Smooth muscle cell (in vitro differentiated cells): ENCODE results near the gene MRPS10. TPM values are rescaled to one million over a fixed set of nuclear protein-coding genes. Genes with fewer than 3 reads are reported as not detected.

Experiments
- DNase-seq: peaks from one replicate; lab custom pipeline; 2025; ENCODE audit not compliant: unreplicated experiment; lab: John Stamatoyannopoulos, UW
- H2AFZ ChIP-seq: fragments of 200-600 bp; sonication (generic); 2 replicates; pipeline ENCODE4 v1.6.0; 2016; ENCODE audit warnings: antibody characterized with exemption, low read depth, mild to moderate bottlenecking
- H3F3A ChIP-seq: fragments of 200-600 bp; sonication (generic); 2 replicates; pipeline ENCODE4 v1.6.0; 2017; ENCODE audit warnings: antibody characterized with exemption, low read depth
- H3K27ac ChIP-seq: fragments of 200-600 bp; sonication (generic); 2 replicates; pipeline ENCODE4 v1.5.1; 2016; ENCODE audit warnings: low read depth, mild to moderate bottlenecking
- H3K27me3 ChIP-seq: fragments of 200-600 bp; sonication (generic); 2 replicates; pipeline ENCODE4 v1.6.1; 2016; ENCODE audit warnings: low read depth, mild to moderate bottlenecking
- H3K36me3 ChIP-seq: fragments of 200-600 bp; sonication (generic); 2 replicates; pipeline ENCODE4 v1.5.1; 2016; ENCODE audit warnings: low read depth
- H3K4me1 ChIP-seq: fragments of 200-600 bp; sonication (generic); 2 replicates; pipeline ENCODE4 v1.5.1; 2016; ENCODE audit warnings: low read depth
- H3K4me2 ChIP-seq: fragments of 200-600 bp; sonication (generic); 2 replicates; pipeline ENCODE4 v1.6.0; 2016; ENCODE audit warnings: mild to moderate bottlenecking
- H3K4me3 ChIP-seq: fragments of 200-600 bp; sonication (generic); 2 replicates; pipeline ENCODE4 v1.5.1; 2016; ENCODE audit warnings: mild to moderate bottlenecking
- H3K79me2 ChIP-seq: fragments of 200-600 bp; sonication (generic); 2 replicates; pipeline ENCODE4 v1.6.0; 2016; ENCODE audit warnings: low read depth, mild to moderate bottlenecking
- H3K9ac ChIP-seq: fragments of 200-600 bp; sonication (generic); 2 replicates; pipeline ENCODE4 v1.6.0; 2016; ENCODE audit warnings: low read depth
- H3K9me3 ChIP-seq: fragments of 200-600 bp; sonication (generic); replicated peaks from 2 replicates; pipeline ENCODE4 v1.5.1; 2016; ENCODE audit warnings: low read depth
- H4K20me1 ChIP-seq: fragments of 200-600 bp; sonication (generic); 2 replicates; pipeline ENCODE4 v1.6.0; 2016; ENCODE audit warnings: low read depth
- WGBS: methylation state at CpG from one replicate; pipeline ENCODE4 v1.1.7; 2016; ENCODE audit warnings: low lambda C conversion rate; 5-methylcytosine and 5-hydroxymethylcytosine counted together
- polyA plus RNA-seq: library from polyadenylated mRNA; unstranded; fragments of >200 nt; fragmentation: Nextera tagmentation; extraction: Ambion mirVana; gene quantifications from 2 replicates; pipeline ENCODE4 v1.2.1, GENCODE V29; 2016
- total RNA-seq: library from RNA; depleted of rRNA; stranded (reverse); fragments of >200 nt; gene quantifications from 2 replicates; pipeline ENCODE4 v1.2.3, GENCODE V29; 2014
- TF ChIP-seq, protein P1 (sequence below): fragments of 200-600 bp; sonication (generic); IDR thresholded peaks from 2 replicates; pipeline ENCODE4 v1.5.1; 2017; ENCODE audit warnings: borderline replicate concordance, mild to moderate bottlenecking, antibody characterized with exemption; ENCODE audit not compliant: insufficient read depth, poor library complexity, severe bottlenecking

Gene MRPS10
- total and polyA plus RNA-seq, 2 experiments from 2014 or later: 41.1 to 47.8 TPM

DNA sequence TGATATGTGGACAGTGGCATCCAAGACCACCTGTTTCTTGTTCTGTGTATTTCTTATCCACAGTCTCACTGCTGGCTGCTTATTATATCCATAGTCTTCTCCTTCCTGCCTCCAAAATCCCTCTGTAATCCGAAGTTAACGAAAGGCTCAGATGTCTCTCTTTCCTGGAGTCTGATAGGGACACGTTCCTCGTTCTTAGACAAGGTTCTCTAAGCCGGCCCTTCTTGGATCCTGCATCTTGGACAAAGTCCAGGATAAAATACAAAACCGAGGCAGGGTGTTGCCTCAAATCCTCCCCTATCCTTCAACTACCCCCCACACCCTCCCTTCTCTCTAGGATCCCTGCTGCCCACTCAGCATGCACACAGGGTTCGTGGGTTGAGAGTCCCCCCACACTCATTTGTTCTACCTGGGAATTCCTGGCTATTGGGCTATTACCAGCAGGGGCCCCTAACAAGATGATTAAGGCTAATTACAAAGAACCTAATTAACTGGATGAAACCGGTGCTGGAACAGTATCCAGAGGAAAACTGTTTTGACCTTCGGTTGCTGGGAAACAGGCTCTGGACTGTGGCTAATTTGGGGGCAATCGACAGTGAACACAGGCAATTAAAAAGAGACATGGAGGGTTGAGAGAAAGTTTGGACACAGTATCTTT, 32.7 kb upstream of the MRPS10 start:
- TF ChIP-seq, protein P1, sequence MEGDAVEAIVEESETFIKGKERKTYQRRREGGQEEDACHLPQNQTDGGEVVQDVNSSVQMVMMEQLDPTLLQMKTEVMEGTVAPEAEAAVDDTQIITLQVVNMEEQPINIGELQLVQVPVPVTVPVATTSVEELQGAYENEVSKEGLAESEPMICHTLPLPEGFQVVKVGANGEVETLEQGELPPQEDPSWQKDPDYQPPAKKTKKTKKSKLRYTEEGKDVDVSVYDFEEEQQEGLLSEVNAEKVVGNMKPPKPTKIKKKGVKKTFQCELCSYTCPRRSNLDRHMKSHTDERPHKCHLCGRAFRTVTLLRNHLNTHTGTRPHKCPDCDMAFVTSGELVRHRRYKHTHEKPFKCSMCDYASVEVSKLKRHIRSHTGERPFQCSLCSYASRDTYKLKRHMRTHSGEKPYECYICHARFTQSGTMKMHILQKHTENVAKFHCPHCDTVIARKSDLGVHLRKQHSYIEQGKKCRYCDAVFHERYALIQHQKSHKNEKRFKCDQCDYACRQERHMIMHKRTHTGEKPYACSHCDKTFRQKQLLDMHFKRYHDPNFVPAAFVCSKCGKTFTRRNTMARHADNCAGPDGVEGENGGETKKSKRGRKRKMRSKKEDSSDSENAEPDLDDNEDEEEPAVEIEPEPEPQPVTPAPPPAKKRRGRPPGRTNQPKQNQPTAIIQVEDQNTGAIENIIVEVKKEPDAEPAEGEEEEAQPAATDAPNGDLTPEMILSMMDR: no peak
- Histone ChIP-seq H3K4me2 (no peak overlapping the region), H3K9ac (no peak overlapping the region), H3K27ac (no peak overlapping the region), H3K79me2 (no peaks in the 10 kb centered on the region), H3F3A (no peaks in the 10 kb centered on the region), H3K36me3 (no peaks in the 10 kb centered on the region), H3K4me1 (peaks cover 4% of the 10 kb centered on the region), H3K27me3 (no peaks in the 10 kb centered on the region), H2AFZ (no peak overlapping the region), H3K9me3 (no peaks in the 10 kb centered on the region), H4K20me1 (no peaks in the 10 kb centered on the region), H3K4me3 (no peak overlapping the region)
- 86% methylated on average over 10 of the region's 10 CpGs for WGBS
- no peak for DNase-seq

DNA sequence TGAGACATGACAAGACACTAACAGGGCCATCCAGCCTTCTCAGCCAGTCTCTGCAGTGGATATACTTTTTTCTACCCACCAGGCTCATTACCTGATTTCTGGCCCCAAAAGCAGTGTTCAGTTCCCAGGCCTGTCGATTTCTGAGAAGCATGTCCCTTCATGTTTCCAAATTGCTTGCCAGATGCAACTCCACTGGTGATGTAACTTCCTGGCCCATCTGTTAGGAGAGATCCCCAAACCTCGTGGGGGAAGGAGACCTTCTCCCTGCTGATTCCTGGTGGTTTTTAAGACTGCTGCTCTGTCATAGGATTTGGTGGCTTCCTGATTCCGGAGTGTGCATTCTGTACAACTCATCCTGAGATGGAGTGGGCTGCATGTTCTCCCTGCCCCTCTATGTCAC, 31.6 kb upstream of the MRPS10 start:
- Histone ChIP-seq H3K4me3 (no peak overlapping the region), H3K4me2 (no peak overlapping the region), H4K20me1 (no peaks in the 10 kb centered on the region), H3K27ac (no peak overlapping the region), H3K36me3 (no peaks in the 10 kb centered on the region), H2AFZ (no peak overlapping the region), H3K9me3 (no peaks in the 10 kb centered on the region), H3K27me3 (no peaks in the 10 kb centered on the region), H3K4me1 (peaks cover 4% of the 10 kb centered on the region), H3K9ac (no peak overlapping the region), H3K79me2 (no peaks in the 10 kb centered on the region), H3F3A (no peaks in the 10 kb centered on the region)
- WGBS: 74% methylated on average over 3 of the region's 3 CpGs
- DNase-seq: no peak
- TF ChIP-seq, protein P1: no peak

DNA sequence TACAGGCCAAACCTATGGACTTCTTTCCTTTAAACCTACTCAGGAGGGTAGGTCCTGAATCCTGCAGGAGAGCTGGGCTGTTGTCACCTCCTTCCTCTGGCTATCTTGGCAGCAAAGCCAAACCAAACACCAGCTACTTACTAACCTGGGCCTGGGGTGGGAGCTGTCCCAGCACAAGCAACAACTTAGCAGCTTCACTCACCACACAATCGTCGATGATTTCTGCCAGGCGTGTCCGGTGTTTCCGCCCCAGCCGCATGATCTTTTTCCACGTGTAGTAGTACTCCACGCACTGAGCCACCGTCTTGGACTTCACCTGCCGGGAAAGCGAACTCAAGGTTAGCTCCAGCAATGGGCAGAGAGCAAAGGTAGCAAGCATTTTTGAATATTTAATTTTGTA, 25.4 kb upstream of the MRPS10 start:
- Histone ChIP-seq H3K4me3 (no peak overlapping the region), H3K4me1 (no peaks in the 10 kb centered on the region), H3F3A (no peaks in the 10 kb centered on the region), H3K9ac (no peak overlapping the region), H3K4me2 (no peak overlapping the region), H3K27ac (no peak overlapping the region), H2AFZ (no peak overlapping the region), H3K27me3 (no peaks in the 10 kb centered on the region), H3K36me3 (no peaks in the 10 kb centered on the region), H3K79me2 (no peaks in the 10 kb centered on the region), H3K9me3 (no peaks in the 10 kb centered on the region), H4K20me1 (no peaks in the 10 kb centered on the region)
- DNase-seq: no peak
- WGBS: 95% methylated on average over 11 of the region's 11 CpGs
- TF ChIP-seq, protein P1: no peak

DNA sequence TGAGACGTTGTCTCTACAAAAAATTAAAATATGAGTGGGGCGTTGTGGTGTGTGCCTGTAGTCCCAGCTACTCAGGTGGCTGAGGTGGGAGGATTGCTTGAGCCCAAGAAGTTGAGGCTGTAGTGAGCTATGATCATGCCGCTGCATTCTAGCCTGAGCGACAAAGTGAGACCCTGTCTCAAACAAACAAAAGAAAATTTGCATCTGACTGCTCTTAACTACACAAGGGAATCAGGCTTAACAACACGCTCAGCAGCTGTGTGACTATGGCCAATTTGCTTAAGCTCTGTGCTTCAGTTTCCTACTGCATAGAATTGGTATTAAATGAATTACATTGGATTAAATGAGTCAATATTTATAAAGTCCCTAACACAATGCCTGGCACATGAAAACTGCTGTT, 24.3 kb upstream of the MRPS10 start:
- no peak overlapping the region for H3K4me3 ChIP-seq
- TF ChIP-seq, protein P1: no peak

More for the DNA sequence above, 24.3 kb upstream of the MRPS10 start:
- no peaks in the 10 kb centered on the region for H3K79me2 ChIP-seq
- H4K20me1 ChIP-seq: no peaks in the 10 kb centered on the region
- 71% methylated on average over 5 of the region's 5 CpGs for WGBS
- no peak overlapping the region for H3K9ac ChIP-seq
- H3K4me2 ChIP-seq: no peak overlapping the region
- no peak overlapping the region for H2AFZ ChIP-seq
- no peaks in the 10 kb centered on the region for H3K9me3 ChIP-seq
- H3K36me3 ChIP-seq: no peaks in the 10 kb centered on the region
- H3F3A ChIP-seq: no peaks in the 10 kb centered on the region
- no peak for DNase-seq
- H3K4me1 ChIP-seq: no peaks in the 10 kb centered on the region
- H3K27ac ChIP-seq: no peak overlapping the region
- no peaks in the 10 kb centered on the region for H3K27me3 ChIP-seq
